ENCODE measurements around the gene ELL2. TPM values are rescaled to one million over a fixed set of nuclear protein-coding genes. Genes with fewer than 3 reads are reported as not detected.

The ELL2 gene
- total and polyA plus RNA-seq, 11 donors: 6.7 to 74.5 (median 31.1) TPM

GRCh38 chr5:95881833-95882232, 79.8 kb downstream of the ELL2 start:
- 50 to 81% (median 55%) methylated on average over 5 of the region's 5 CpGs for WGBS, 4 donors
- ATAC-seq (peak in 3 of 4 donors; percentile 51 to 66 (median 54)), DNase-seq (no peak)
- no peak overlapping the region for H3K4me3 ChIP-seq
- H3K4me1 ChIP-seq: peaks cover 0 to 19% (median 0%) of the 10 kb centered on the region in 12 donors
- H3K36me3 ChIP-seq: peaks cover 0 to 23% (median 0%) of the 10 kb centered on the region in 9 donors
- peak overlapping the region in 1 of 12 donors; percentile 15 for H3K27ac ChIP-seq
- no peaks in the 10 kb centered on the region for H3K9me3 ChIP-seq
- H3K27me3 ChIP-seq: no peaks in the 10 kb centered on the region
- intact Hi-C loops (cut with DNase I): no loop called here
- TF ChIP-seq CTCF (IDR thresholded peaks at IDR 0.05) (no peak), POLR2A (IDR thresholded peaks at IDR 0.05) (no peak)

GRCh38 chr5:95880081-95880926, 81.3 kb downstream of the ELL2 start:
- intact Hi-C loops (cut with DNase I): no loop called here
- 84 to 92% (median 87%) methylated on average over 5 of the region's 5 CpGs for WGBS, 4 donors
- Histone ChIP-seq H3K9me3 (no peaks in the 10 kb centered on the region), H3K36me3 (peaks cover 0 to 8% (median 0%) of the 10 kb centered on the region in 9 donors), H3K4me3 (no peak overlapping the region), H3K27me3 (no peaks in the 10 kb centered on the region), H3K27ac (no peak overlapping the region), H3K4me1 (peaks cover 0 to 19% (median 0%) of the 10 kb centered on the region in 12 donors)
- ATAC-seq (no peak), DNase-seq (no peak)
- TF ChIP-seq CTCF (IDR thresholded peaks at IDR 0.05) (no peak), POLR2A (IDR thresholded peaks at IDR 0.05) (no peak)

GRCh38 chr5:95879661-95880060, 82.0 kb downstream of the ELL2 start:
- no peak overlapping the region for H3K4me3 ChIP-seq
- H3K36me3 ChIP-seq: peaks cover 0 to 2% (median 0%) of the 10 kb centered on the region in 9 donors
- DNase-seq (no peak), ATAC-seq (no peak)
- WGBS, 4 donors: 85 to 91% (median 88%) methylated on average over 5 of the region's 5 CpGs
- intact Hi-C loops (cut with DNase I): no loop called here
- H3K9me3 ChIP-seq: no peaks in the 10 kb centered on the region
- TF ChIP-seq CTCF (IDR thresholded peaks at IDR 0.05) (no peak), POLR2A (IDR thresholded peaks at IDR 0.05) (no peak)
- H3K27ac ChIP-seq: no peak overlapping the region
- peaks cover 0 to 14% (median 0%) of the 10 kb centered on the region in 12 donors for H3K4me1 ChIP-seq
- no peaks in the 10 kb centered on the region for H3K27me3 ChIP-seq

GRCh38 chr5:95878417-95879323, 83.0 kb downstream of the ELL2 start:
- ATAC-seq (no peak), DNase-seq (no peak)
- H3K4me3 ChIP-seq: no peak overlapping the region
- no peaks in the 10 kb centered on the region for H3K36me3 ChIP-seq
- peaks cover 0 to 13% (median 0%) of the 10 kb centered on the region in 12 donors for H3K4me1 ChIP-seq
- no peaks in the 10 kb centered on the region for H3K27me3 ChIP-seq
- 70 to 81% (median 72%) methylated on average over 8 of the region's 8 CpGs for WGBS, 4 donors
- TF ChIP-seq CTCF (IDR thresholded peaks at IDR 0.05) (no peak), POLR2A (IDR thresholded peaks at IDR 0.05) (no peak)
- H3K27ac ChIP-seq: no peak overlapping the region
- no peaks in the 10 kb centered on the region for H3K9me3 ChIP-seq
- intact Hi-C loops (cut with DNase I): no loop called here

Measured in heart left ventricle (tissue), 16 donors.